Measurements from ENCODE around the gene SMU1. TPM values are rescaled to one million over a fixed set of nuclear protein-coding genes. Genes with fewer than 3 reads are reported as not detected.

Gene SMU1
- total RNA-seq, 1 experiment from 2014 or later, result 17.2 TPM

DNA sequence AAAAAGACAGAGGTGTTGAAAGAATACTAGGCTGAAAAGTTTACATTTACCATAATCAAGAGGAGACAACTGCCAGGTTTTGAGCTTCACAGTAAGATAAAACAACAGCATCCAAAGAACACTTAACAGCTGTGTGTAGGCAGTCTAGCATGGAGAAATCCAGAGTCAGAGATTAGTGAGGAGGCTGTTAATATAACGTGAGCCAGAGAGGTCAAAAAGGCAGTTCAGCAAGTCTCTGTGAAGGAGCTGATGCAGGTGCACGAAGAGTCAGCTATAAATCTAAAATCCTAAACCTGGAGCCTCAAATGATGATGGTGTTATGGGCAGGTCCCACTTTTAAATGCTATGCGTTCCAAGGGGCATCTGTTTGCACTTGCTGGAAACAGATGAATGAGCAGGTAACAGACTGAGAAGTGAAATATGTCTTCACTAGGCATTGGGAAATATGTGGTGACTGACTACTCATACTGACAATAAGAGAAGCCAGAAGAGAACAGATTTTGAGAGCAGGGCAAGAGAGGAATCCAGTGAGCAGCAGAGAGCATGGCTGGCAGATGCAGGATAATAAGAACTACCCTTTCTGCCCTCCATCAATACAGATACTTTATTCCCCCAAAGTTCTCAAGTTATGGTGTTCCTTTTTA, 83.8 kb downstream of the SMU1 start:
- Mint-ChIP-seq H3K9me3 (ENCODE audit: unreplicated experiment) (no peaks in the 10 kb centered on the region), H3K36me3 (ENCODE audit: insufficient read depth, unreplicated experiment) (peaks cover 84% of the 10 kb centered on the region), H3K4me3 (ENCODE audit: unreplicated experiment) (no peak overlapping the region), H3K27ac (ENCODE audit: low read depth, unreplicated experiment) (no peak overlapping the region), H3K27me3 (ENCODE audit: insufficient read depth, unreplicated experiment) (no peaks in the 10 kb centered on the region), H3K4me1 (ENCODE audit: insufficient read depth, unreplicated experiment) (peaks cover 9% of the 10 kb centered on the region)
- no TSS peak for BruUV-seq (replicated peaks)
- intact Hi-C loops (cut with micrococcal nuclease), result no loop called here
- ChIA-PET POLR2A (interaction anchor here (2.3 kb wide), 1 partner anchor 9 kb away, joined by 9 read pairs; the partner anchor contains the start of gene APTX), CTCF (interaction anchor here (1.2 kb wide), 1 partner anchor 413 kb away, joined by 3 read pairs; no protein-coding TSS in a partner anchor)
- no peak for DNase-seq (ENCODE audit: unreplicated experiment)
- TF ChIP-seq, protein P1, sequence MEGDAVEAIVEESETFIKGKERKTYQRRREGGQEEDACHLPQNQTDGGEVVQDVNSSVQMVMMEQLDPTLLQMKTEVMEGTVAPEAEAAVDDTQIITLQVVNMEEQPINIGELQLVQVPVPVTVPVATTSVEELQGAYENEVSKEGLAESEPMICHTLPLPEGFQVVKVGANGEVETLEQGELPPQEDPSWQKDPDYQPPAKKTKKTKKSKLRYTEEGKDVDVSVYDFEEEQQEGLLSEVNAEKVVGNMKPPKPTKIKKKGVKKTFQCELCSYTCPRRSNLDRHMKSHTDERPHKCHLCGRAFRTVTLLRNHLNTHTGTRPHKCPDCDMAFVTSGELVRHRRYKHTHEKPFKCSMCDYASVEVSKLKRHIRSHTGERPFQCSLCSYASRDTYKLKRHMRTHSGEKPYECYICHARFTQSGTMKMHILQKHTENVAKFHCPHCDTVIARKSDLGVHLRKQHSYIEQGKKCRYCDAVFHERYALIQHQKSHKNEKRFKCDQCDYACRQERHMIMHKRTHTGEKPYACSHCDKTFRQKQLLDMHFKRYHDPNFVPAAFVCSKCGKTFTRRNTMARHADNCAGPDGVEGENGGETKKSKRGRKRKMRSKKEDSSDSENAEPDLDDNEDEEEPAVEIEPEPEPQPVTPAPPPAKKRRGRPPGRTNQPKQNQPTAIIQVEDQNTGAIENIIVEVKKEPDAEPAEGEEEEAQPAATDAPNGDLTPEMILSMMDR (IDR thresholded peaks at IDR 0.05; ENCODE audit: unreplicated experiment), result no peak

DNA sequence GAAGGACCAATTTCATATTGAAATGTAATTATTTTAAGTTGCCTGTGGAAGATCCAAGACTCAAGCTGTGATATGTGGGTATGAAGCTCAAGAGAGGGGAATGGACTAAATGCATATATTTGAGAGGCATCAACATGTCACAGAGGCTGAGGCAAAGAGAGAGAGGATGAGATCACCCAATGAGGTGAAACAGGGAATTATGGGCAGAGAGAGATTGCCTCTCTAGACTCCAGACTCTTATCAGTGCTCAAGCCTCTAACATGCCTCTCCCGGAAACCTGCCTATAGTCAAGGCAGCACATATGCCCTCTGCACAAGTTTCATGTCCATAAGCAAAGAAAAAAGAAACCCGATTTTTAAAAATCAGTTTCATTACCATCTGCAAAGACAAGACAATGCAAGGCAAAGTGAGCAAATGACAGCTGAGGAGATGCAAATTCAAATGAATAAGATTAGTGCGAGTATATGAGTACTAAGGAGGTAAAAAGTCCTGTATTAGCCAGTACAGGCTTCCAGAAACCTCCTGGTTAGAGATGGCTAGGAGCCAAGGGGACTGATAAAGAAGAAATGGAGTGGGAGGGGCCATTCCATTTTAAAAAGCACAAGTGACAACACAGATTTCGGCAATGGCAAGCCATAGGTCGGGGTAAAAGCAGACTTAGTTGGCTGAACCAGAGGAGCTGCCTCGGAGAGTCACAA, 84.4 kb downstream of the SMU1 start:
- no peak overlapping the region for H3K4me3 Mint-ChIP-seq (ENCODE audit: unreplicated experiment)
- peaks cover 87% of the 10 kb centered on the region for H3K36me3 Mint-ChIP-seq (ENCODE audit: insufficient read depth, unreplicated experiment)
- BruUV-seq (replicated peaks), result no TSS peak
- ChIA-PET CTCF (interaction anchor here (0.6 to 1.2 kb wide), 2 partner anchors 412 kb away, joined by 3 read pairs; no protein-coding TSS in a partner anchor), POLR2A (interaction anchor here (0.6 to 2.3 kb wide), 2 partner anchors 9 to 16 kb away, joined by 4 to 9 read pairs; partner anchors contain the start of gene APTX)
- H3K4me1 Mint-ChIP-seq (ENCODE audit: insufficient read depth, unreplicated experiment), result peaks cover 6% of the 10 kb centered on the region
- H3K27me3 Mint-ChIP-seq (ENCODE audit: insufficient read depth, unreplicated experiment), result no peaks in the 10 kb centered on the region
- no peaks in the 10 kb centered on the region for H3K9me3 Mint-ChIP-seq (ENCODE audit: unreplicated experiment)
- no peak for DNase-seq (ENCODE audit: unreplicated experiment)
- no peak overlapping the region for H3K27ac Mint-ChIP-seq (ENCODE audit: low read depth, unreplicated experiment)
- TF ChIP-seq, protein P1 (IDR thresholded peaks at IDR 0.05; ENCODE audit: unreplicated experiment), result no peak
- intact Hi-C loops (cut with micrococcal nuclease), result no loop called here

Other genes with a start within 250 kb of the SMU1 start
- gene APTX, start 75.0 kb downstream of the SMU1 start, total RNA-seq (2022), result 97.4 and 99.2 TPM in 2 replicates
- gene DNAJA1, start 51.4 kb downstream of the SMU1 start, total RNA-seq (2022), result 58.2 and 82.7 TPM in 2 replicates
- gene B4GALT1, start 90.7 kb upstream of the SMU1 start, total RNA-seq (2022), result 155 and 184 TPM in 2 replicates
- gene SPINK4, start 163.5 kb upstream of the SMU1 start, total RNA-seq (2022), result not detected in 2 replicates
- 75.7 and 91.8 TPM in 2 replicates for gene BAG1, start 188.0 kb upstream of the SMU1 start, total RNA-seq (2022)
- 67.6 and 85.1 TPM in 2 replicates for gene CHMP5, start 188.4 kb upstream of the SMU1 start, total RNA-seq (2022)
- 66.7 and 78.5 TPM in 2 replicates for gene NFX1, start 213.8 kb upstream of the SMU1 start, total RNA-seq (2022)